ENCODE results near the gene NHEJ1. TPM values are rescaled to one million over a fixed set of nuclear protein-coding genes. Genes with fewer than 3 reads are reported as not detected.

NHEJ1 gene
- total RNA-seq, 1 experiment from 2014 or later = 20.8 TPM

DNA sequence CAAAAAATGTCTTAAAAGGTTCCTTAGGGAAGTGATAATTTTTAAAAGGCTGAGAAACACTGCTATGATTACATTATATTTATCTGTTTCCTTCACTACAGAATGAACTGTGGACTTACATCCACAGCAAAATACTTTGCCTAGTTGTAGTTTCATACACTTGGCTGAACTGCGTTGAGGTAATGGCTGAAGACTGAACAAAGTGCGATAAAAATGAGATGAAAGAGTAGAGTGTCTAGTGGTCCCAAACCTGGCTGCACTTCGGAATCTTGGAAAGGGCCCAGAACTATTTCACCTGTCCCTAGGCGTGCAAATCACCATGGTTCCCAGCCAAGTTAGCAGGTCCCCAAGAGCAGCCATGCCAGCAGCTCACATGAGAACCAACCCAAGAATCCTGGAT is 81.7 kb downstream of the NHEJ1 start:
- Histone ChIP-seq H3K23ac (ENCODE audit: insufficient read length, low read depth, low read length) (no peak overlapping the region), H4K20me1 (ENCODE audit: control insufficient read depth, insufficient read depth, insufficient read length) (no peaks in the 10 kb centered on the region), H3K18ac (ENCODE audit: insufficient read length, low read depth, low read length) (no peak overlapping the region), H2BK15ac (ENCODE audit: low read depth, low read length) (no peak overlapping the region), H3K27ac (ENCODE audit: insufficient read length, low read depth, low read length) (no peak overlapping the region), H3K79me2 (ENCODE audit: insufficient read depth, low read length) (no peaks in the 10 kb centered on the region), H3T11ph (ENCODE audit: low read length) (no peak overlapping the region), H2AFZ (ENCODE audit: low read length) (no peak overlapping the region), H3K27me3 (ENCODE audit: insufficient read depth, low read length) (no peaks in the 10 kb centered on the region), H3K14ac (ENCODE audit: insufficient read depth, low read length) (no peak overlapping the region), H2BK120ac (ENCODE audit: low read depth, low read length, poor library complexity, severe bottlenecking) (no peak overlapping the region), H2BK5ac (ENCODE audit: insufficient read length, low read length) (no peak overlapping the region), H3K79me1 (ENCODE audit: insufficient read depth, low read depth, low read length, poor library complexity, severe bottlenecking) (no peaks in the 10 kb centered on the region), H3K4ac (ENCODE audit: low read depth, low read length) (no peak overlapping the region), H2AK5ac (ENCODE audit: insufficient read length, low read length) (no peak overlapping the region), H4K5ac (ENCODE audit: insufficient read length, low read depth, low read length) (no peak overlapping the region), H3K4me1 (ENCODE audit: insufficient read depth, low read length) (no peaks in the 10 kb centered on the region), H2BK20ac (ENCODE audit: low read depth, low read length, poor library complexity, severe bottlenecking) (no peak overlapping the region), H3K4me2 (ENCODE audit: insufficient read depth, insufficient read length, low read length) (no peak overlapping the region), H2BK12ac (ENCODE audit: insufficient read length, low read depth, low read length) (no peak overlapping the region), H3K9me3 (ENCODE audit: control insufficient read depth, low read depth, low read length) (no peaks in the 10 kb centered on the region), H3K23me2 (ENCODE audit: insufficient read length, low read depth, low read length, poor library complexity, severe bottlenecking) (no peaks in the 10 kb centered on the region), H4K8ac (replicated peaks; ENCODE audit: insufficient read length, low read depth, low read length) (no peak overlapping the region), H3K9ac (ENCODE audit: extremely low read depth, insufficient read length, low read length) (no peak overlapping the region), H4K91ac (ENCODE audit: insufficient read length, low read depth, low read length) (no peak overlapping the region), H3K56ac (ENCODE audit: insufficient read length, low read depth, low read length) (no peak overlapping the region)
- TF ChIP-seq, protein P1, sequence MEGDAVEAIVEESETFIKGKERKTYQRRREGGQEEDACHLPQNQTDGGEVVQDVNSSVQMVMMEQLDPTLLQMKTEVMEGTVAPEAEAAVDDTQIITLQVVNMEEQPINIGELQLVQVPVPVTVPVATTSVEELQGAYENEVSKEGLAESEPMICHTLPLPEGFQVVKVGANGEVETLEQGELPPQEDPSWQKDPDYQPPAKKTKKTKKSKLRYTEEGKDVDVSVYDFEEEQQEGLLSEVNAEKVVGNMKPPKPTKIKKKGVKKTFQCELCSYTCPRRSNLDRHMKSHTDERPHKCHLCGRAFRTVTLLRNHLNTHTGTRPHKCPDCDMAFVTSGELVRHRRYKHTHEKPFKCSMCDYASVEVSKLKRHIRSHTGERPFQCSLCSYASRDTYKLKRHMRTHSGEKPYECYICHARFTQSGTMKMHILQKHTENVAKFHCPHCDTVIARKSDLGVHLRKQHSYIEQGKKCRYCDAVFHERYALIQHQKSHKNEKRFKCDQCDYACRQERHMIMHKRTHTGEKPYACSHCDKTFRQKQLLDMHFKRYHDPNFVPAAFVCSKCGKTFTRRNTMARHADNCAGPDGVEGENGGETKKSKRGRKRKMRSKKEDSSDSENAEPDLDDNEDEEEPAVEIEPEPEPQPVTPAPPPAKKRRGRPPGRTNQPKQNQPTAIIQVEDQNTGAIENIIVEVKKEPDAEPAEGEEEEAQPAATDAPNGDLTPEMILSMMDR (conservative IDR thresholded peaks at IDR 0.05) = no peak
- no peak for DNase-seq
- H3K27me3 Mint-ChIP-seq (ENCODE audit: low read depth) = peaks cover 13% of the 10 kb centered on the region
- H3K4me3 Mint-ChIP-seq = no peak overlapping the region
- H3K4me1 Mint-ChIP-seq = peaks cover 9 to 12% of the 10 kb centered on the region in 2 experiments
- H3K27ac Mint-ChIP-seq = no peak overlapping the region
- WGBS (ENCODE audit: extremely low coverage, insufficient read length, low lambda C conversion rate) = no CpG with 5 or more reads among the region's 4 CpGs
- no peaks in the 10 kb centered on the region for H3K9me3 Mint-ChIP-seq
- H3K36me3 Mint-ChIP-seq (ENCODE audit: insufficient read depth in 1 of 3, low read depth in 3 of 3) = peaks cover 0 to 17% (median 0%) of the 10 kb centered on the region in 3 experiments; a peak in 3 of 7 replicates

Data from H9 (cell line).